ENCODE results near the gene ADTRP. TPM values are rescaled to one million over a fixed set of nuclear protein-coding genes. Genes with fewer than 3 reads are reported as not detected.
"Not testable (repeated sequence)": the region's sequence is repeated elsewhere in the genome, so short reads cannot be mapped to it uniquely, and the experiment has no call there.

The ADTRP gene
- total RNA-seq, 1 experiment from 2014 or later = 0.86 TPM

DNA sequence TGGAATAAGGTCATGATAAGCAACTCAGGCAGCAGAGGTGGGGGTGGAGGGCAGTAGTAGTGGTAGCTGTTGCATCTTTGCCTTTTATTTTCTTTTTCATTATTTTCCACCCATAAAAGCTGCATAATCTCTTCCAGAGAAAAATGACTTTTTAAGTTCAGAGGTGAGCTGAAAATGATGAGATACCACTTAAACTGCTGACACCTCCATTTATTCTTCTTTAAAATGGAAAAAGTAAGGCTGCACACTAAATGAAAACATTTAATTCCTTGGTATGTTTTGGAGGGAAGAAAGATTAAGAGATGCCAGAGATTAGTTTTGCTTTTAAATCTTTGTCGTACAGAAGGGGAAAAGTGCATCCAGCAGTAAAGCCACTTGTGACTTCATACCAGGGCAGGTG, 97.2 kb downstream of the ADTRP start (continued):
- TF ChIP-seq CBX3 (IDR thresholded peaks at IDR 0.05; ENCODE audit: low read depth) (no peak), SP1 (IDR thresholded peaks at IDR 0.05; ENCODE audit: low read depth) (no peak)

DNA sequence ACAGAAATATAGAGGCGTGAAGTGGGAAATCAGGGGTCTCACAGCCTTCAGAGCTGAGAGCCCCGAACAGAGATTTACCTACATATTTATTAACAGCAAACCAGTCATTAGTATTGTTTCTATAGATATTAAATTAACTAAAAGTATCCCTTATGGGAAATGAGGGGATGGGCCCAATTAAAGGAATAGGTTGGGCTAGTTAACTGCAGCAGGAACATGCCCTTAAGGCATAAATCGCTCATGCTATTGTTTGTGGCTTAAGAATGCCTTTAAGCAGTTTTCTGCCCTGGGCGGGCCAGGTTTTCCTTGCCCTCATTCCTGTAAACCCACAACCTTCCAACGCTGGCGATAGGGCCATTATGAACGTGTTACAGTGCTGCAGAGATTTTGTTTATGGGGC, 98.1 kb downstream of the ADTRP start:
- DNase-seq (ENCODE audit: low read depth, low spot score); H3K4me1 ChIP-seq (ENCODE audit: control insufficient read depth in 1 of 2, insufficient read depth in 2 of 2, low read length in 2 of 2); BruUV-seq (replicated peaks); H3K4me3 ChIP-seq (replicated peaks in 1 of 2; ENCODE audit: low read depth in 1 of 2, low read length in 2 of 2); H3K4me2 ChIP-seq (ENCODE audit: low read length); RAD21 ChIA-PET (ENCODE audit: low non-redundant PET in 1 of 2, low total read pairs in 2 of 2, uncharacterized antibody in 2 of 2, unreplicated experiment in 2 of 2); H4K20me1 ChIP-seq (ENCODE audit: insufficient read depth); H2AFZ ChIP-seq (ENCODE audit: low read depth, low read length, poor library complexity, severe bottlenecking); H3K36me3 ChIP-seq (ENCODE audit: control insufficient read depth in 1 of 2, insufficient read depth in 2 of 2, low read length in 2 of 2); ATAC-seq; H3K79me2 ChIP-seq (ENCODE audit: insufficient read depth, low read length); intact Hi-C loops (cut with micrococcal nuclease); POLR2A ChIA-PET; H3K9me2 ChIP-seq (ENCODE audit: insufficient read depth); CTCF ChIA-PET; H3K9ac ChIP-seq (ENCODE audit: low read length); H3K27ac ChIP-seq (ENCODE audit: low read depth, low read length); H3K27me3 ChIP-seq (ENCODE audit: insufficient read depth, low read length); H3K9me3 ChIP-seq (ENCODE audit: control insufficient read depth in 1 of 2, insufficient read depth in 1 of 2, low read depth in 1 of 2, low read length in 2 of 2): not testable (repeated sequence)

DNA sequence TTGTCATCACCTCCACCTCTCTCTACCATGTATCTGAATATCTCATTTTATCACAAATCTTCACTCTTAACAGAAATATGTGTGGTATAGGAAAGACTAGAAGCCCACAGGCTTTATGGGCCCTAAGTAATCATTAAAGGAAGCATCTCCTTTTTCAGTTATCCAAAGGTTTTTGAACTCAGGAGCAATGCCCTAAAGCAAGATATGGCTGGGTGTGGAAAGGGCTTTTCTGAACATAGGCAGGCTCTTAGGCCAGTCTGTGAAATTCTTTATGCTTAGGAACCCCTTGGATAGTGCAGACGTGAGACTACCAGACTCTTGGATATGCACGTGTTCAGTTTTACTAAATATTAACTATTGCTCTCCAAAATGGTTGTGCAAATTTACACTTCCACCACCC, 99.5 kb downstream of the ADTRP start:
- Histone ChIP-seq H3K27me3 (ENCODE audit: insufficient read depth, low read length) (no peaks in the 10 kb centered on the region), H3K4me2 (ENCODE audit: low read length) (no peak overlapping the region), H3K9me3 (ENCODE audit: control insufficient read depth in 1 of 2, insufficient read depth in 1 of 2, low read depth in 1 of 2, low read length in 2 of 2) (no peaks in the 10 kb centered on the region), H3K36me3 (ENCODE audit: control insufficient read depth in 1 of 2, insufficient read depth in 2 of 2, low read length in 2 of 2) (no peaks in the 10 kb centered on the region), H3K4me1 (ENCODE audit: control insufficient read depth in 1 of 2, insufficient read depth in 2 of 2, low read length in 2 of 2) (no peaks in the 10 kb centered on the region), H3K27ac (ENCODE audit: low read depth, low read length) (no peak overlapping the region), H3K9ac (ENCODE audit: low read length) (no peak overlapping the region), H2AFZ (ENCODE audit: low read depth, low read length, poor library complexity, severe bottlenecking) (no peak overlapping the region), H4K20me1 (ENCODE audit: insufficient read depth) (no peaks in the 10 kb centered on the region), H3K4me3 (replicated peaks in 1 of 2; ENCODE audit: low read depth in 1 of 2, low read length in 2 of 2) (no peak overlapping the region), H3K9me2 (ENCODE audit: insufficient read depth) (no peaks in the 10 kb centered on the region), H3K79me2 (ENCODE audit: insufficient read depth, low read length) (no peaks in the 10 kb centered on the region)
- DNase-seq (ENCODE audit: low read depth, low spot score) (no peak), ATAC-seq (no peak)
- ChIA-PET RAD21 (ENCODE audit: low non-redundant PET in 1 of 2, low total read pairs in 2 of 2, uncharacterized antibody in 2 of 2, unreplicated experiment in 2 of 2) (no interaction called here), POLR2A (no interaction called here), CTCF (no interaction called here)
- BruUV-seq (replicated peaks) = no TSS peak
- TF ChIP-seq POLR2A (IDR thresholded peaks at IDR 0.05; ENCODE audit: borderline replicate concordance, extremely low read depth, insufficient read depth, insufficient read length) (no peak), JUND (IDR thresholded peaks at IDR 0.05) (no peak), ZNF274 (IDR thresholded peaks at IDR 0.05; ENCODE audit: low read depth, low read length) (no peak), EZH2phosphoT487 (IDR thresholded peaks at IDR 0.05; ENCODE audit: borderline replicate concordance) (no peak), SIN3A (IDR thresholded peaks at IDR 0.05; ENCODE audit: low read depth) (no peak), ELF1 (IDR thresholded peaks at IDR 0.05; ENCODE audit: borderline replicate concordance, low read depth) (no peak), SRF (IDR thresholded peaks at IDR 0.05; ENCODE audit: low read depth) (no peak)
- TF ChIP-seq, protein P1, sequence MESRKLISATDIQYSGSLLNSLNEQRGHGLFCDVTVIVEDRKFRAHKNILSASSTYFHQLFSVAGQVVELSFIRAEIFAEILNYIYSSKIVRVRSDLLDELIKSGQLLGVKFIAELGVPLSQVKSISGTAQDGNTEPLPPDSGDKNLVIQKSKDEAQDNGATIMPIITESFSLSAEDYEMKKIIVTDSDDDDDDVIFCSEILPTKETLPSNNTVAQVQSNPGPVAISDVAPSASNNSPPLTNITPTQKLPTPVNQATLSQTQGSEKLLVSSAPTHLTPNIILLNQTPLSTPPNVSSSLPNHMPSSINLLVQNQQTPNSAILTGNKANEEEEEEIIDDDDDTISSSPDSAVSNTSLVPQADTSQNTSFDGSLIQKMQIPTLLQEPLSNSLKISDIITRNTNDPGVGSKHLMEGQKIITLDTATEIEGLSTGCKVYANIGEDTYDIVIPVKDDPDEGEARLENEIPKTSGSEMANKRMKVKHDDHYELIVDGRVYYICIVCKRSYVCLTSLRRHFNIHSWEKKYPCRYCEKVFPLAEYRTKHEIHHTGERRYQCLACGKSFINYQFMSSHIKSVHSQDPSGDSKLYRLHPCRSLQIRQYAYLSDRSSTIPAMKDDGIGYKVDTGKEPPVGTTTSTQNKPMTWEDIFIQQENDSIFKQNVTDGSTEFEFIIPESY (IDR thresholded peaks at IDR 0.05; ENCODE audit: extremely low read depth, insufficient replicate concordance, low read length) = no peak
- TF ChIP-seq, protein P2, sequence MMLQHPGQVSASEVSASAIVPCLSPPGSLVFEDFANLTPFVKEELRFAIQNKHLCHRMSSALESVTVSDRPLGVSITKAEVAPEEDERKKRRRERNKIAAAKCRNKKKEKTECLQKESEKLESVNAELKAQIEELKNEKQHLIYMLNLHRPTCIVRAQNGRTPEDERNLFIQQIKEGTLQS (IDR thresholded peaks at IDR 0.05) = no peak
- TF ChIP-seq, protein P3, sequence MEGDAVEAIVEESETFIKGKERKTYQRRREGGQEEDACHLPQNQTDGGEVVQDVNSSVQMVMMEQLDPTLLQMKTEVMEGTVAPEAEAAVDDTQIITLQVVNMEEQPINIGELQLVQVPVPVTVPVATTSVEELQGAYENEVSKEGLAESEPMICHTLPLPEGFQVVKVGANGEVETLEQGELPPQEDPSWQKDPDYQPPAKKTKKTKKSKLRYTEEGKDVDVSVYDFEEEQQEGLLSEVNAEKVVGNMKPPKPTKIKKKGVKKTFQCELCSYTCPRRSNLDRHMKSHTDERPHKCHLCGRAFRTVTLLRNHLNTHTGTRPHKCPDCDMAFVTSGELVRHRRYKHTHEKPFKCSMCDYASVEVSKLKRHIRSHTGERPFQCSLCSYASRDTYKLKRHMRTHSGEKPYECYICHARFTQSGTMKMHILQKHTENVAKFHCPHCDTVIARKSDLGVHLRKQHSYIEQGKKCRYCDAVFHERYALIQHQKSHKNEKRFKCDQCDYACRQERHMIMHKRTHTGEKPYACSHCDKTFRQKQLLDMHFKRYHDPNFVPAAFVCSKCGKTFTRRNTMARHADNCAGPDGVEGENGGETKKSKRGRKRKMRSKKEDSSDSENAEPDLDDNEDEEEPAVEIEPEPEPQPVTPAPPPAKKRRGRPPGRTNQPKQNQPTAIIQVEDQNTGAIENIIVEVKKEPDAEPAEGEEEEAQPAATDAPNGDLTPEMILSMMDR (IDR thresholded peaks at IDR 0.05 in 2 of 3, conservative IDR thresholded peaks at IDR 0.05 in 1 of 3; ENCODE audit: borderline replicate concordance in 1 of 3, insufficient read depth in 1 of 3, low read depth in 2 of 3, low read length in 2 of 3) = no peak
- intact Hi-C loops (cut with micrococcal nuclease) = no loop called here

All from HCT116 (cell line).